HG03565 (cell line): ENCODE results near the gene UNC93B1.

ENCODE experiments used
- ATAC-seq: cut with Tn5 transposase; IDR thresholded peaks from one replicate; pipeline ENCODE4 v1.9.1; 2021; ENCODE audit warnings: mild to moderate bottlenecking, moderate library complexity; ENCODE audit not compliant: unreplicated experiment

UNC93B1 gene

GRCh38 chr11:68024508-68024907 lies 20.6 kb upstream of the UNC93B1 start:
- ATAC-seq, result no peak

DNA sequence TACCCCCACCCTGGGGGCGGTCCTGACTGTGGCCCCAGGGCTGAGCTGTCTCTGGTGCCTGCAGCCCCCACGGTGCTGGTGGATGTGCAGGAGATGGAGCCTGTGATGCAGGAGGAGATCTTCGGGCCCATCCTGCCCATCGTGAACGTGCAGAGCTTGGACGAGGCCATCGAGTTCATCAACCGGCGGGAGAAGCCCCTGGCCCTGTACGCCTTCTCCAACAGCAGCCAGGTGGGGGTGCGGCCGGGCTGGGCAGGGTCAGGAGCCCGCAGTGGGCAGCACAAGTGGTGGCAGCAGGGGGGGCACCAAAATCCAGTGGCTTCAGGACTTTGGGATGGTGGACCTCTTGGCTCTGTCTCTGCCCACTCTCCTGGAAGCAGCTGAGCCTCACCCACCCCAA lies 18.6 kb upstream of the UNC93B1 start:
- ATAC-seq, result no peak

GRCh38 chr11:68021167-68021787 lies 17.4 kb upstream of the UNC93B1 start:
- ATAC-seq, result no peak

GRCh38 chr11:68020575-68020974 lies 16.7 kb upstream of the UNC93B1 start:
- no peak for ATAC-seq

DNA sequence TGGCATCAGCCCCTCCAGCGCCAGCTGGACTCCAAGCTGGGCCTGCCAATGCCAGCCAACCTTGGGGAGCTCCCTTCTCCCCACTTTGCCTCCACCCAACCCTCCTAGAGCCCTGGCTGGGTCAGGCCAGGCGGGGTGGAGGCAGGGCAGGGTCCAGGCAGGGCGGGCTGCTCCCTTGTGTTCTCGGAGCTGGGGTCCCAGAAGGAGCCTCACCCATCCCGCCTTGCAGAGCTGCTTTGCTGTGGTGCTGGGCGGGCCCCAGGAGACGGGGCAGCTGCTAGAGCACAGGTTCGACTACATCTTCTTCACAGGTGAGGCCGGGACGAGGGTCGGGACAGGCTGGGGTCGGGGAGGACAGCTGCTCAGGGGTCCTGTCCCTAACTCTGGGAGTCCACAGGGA lies 15.6 kb upstream of the UNC93B1 start:
- no peak for ATAC-seq

GRCh38 chr11:68018730-68019190 lies 14.9 kb upstream of the UNC93B1 start:
- ATAC-seq, result no peak

- no peak for ATAC-seq
Observed at GRCh38 chr11:68017980-68018729, 14.3 kb upstream of the UNC93B1 start.

DNA sequence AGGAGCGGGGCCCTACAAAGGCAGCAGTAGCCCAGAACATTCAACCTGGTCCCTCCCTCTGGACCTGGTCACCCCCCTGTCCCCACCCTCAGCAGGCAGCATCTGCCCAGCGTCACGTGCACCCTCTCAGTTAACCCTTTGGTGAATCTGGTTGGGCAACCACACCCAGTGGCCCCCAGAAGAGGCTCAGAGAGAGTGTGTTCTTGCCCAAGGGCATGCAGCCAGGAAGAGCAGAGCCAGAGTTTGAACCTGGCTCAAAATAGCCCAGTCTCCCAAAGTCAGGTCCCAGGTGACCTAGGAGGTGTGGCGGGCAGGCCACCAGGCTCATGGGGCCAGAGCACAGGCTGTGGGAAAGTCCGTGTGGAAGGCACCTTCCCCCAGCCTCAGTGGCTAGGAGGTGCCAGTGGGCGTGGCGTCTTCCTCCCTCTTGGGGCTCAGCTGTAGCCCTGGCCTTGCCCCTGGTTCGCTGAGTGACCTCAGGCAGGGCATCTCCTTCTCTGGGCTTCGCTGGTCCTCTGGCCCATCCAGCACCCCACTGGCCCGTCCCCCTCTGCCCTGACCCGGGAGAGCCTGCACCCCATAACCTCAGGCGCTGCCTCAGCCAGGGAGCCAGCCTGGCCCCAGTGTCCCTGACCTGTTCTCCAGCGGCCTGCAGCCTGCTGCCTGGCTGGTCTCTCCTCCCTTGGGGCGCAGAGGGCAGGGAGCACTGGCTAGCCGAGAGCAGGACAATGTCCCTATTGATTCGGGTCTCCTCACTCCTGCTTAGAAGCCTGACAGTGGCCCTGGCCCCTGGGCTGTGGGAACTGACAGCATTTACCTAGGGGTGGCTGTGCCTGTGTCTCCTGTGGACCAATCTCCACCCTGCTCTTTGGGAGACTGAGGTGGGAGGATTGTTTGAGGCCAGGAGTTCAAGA lies 13.3 kb upstream of the UNC93B1 start:
- ATAC-seq, result no peak

DNA sequence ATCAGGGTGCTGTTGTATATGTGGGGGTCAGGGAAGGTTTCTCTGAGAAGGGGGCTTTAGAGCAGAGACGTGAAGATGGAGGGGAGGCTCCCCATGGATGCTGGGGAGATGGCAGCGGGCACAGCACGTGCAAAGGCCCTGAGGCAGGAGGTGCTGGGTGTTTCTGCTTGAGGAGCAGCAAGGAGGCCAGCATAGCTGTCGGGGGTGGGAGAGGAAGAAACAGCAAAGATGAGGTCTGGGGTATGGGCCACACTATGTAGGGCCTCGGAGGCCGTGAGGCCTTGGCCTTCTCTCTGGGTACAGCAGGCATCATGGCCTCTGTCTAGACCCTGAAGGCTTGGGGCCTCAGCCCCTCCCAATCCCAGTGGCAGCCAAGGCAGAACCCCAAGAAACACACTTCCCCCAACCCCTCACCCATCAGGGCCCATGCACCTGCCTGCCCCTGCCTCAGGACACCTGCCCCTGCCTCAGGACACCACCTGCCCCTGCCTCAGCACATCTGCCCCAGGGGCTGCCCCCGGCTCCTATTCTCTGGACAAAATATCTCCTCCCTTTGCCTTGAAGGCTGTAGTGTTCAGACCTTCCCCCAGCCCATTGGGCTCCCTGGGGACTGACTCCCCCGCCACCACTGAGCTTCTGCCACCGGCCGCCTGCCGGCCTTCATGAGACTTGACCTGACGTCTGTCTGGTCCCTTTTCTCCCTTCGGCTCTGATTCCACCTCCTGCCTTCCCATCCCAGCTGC lies 12.4 kb upstream of the UNC93B1 start:
- ATAC-seq, result no peak

DNA sequence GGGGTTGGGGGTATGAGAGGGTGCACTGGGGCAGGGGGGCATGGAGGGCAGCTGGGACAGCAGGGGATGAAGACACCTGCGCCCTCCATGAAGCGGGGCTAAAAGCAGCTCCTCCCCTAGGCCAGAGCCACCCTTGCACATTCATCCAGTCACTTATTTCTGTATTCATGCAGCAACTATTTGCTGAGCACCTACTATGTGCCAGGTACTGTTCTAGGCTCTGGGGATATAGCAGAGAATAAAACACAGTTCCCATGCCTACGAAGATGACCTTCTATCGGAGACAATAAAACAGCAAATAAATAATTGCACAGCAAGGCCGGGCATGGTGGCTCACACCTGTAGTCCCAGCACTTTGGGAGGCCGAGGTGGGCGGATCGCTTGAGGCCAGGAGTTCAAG lies 11.6 kb upstream of the UNC93B1 start:
- no peak for ATAC-seq

- no peak for ATAC-seq
Observed at GRCh38 chr11:68014947-68015447, 11.1 kb upstream of the UNC93B1 start.

DNA sequence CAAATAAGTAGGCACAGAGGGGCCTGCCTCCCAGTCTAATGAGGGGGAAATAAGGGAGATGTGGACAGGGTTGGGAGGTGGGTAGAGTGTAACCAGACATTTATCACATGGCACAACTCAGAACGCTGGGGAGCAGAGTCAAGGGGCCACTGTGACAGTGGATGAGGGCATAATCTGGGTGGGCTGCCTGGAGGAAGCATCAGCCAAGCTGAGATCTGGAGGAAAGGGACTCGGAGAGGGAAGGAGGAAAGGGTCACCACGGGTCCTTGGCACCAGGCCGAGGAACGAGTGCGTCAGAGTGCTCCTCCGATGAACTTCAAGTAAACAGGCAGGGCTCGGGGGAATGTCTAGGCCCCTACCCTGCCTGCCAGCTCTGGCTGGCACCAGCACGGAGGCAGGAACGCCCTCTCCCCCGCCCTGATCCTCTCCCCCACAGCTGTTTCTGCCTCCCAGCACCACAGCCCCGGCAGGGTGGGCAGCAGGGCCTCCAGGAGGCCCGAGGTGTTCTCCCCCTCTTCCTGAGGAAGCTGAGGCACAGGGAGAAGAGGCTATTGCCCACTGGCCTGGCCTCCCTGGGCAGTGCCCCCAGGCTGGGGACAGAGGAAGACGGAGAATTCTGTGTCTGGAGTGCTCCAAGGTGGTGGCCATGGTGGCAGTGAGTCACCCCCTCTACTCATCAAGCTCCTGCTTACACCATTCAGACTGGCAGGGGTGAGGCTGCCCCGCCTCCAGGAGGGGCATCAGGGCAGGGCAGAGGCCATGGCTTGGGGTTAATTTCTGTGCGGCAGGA lies 10.5 kb upstream of the UNC93B1 start:
- ATAC-seq, result no peak

- ATAC-seq, result no peak
Observed at GRCh38 chr11:68013611-68014156, 9.8 kb upstream of the UNC93B1 start.

- ATAC-seq, result no peak
Observed at GRCh38 chr11:68012843-68013610, 9.1 kb upstream of the UNC93B1 start.

- no peak for ATAC-seq
Observed at GRCh38 chr11:68012044-68012842, 8.3 kb upstream of the UNC93B1 start.

- no peak for ATAC-seq
Observed at GRCh38 chr11:68011051-68011943, 7.4 kb upstream of the UNC93B1 start.
